Hematopoietic multipotent progenitor cell treated with erythropoietin and hydrocortisone succinate and interleukin-3 and kit ligand, for 17 days (in vitro differentiated cells): ENCODE results near the gene TRIM54.

Source experiments
- DNase-seq: peaks from one replicate; pipeline ENCODE4 v3.0.0-alpha.2; 2015; ENCODE audit warnings: low spot score

The TRIM54 gene

GRCh38 chr2:27281855-27282559 is at the start of gene TRIM54:
TSS of gene TRIM54 (plus strand) at chr2:27282429. CDS start at chr2:27282732, 303 bp downstream.
- DNase-seq, result no peak

DNA sequence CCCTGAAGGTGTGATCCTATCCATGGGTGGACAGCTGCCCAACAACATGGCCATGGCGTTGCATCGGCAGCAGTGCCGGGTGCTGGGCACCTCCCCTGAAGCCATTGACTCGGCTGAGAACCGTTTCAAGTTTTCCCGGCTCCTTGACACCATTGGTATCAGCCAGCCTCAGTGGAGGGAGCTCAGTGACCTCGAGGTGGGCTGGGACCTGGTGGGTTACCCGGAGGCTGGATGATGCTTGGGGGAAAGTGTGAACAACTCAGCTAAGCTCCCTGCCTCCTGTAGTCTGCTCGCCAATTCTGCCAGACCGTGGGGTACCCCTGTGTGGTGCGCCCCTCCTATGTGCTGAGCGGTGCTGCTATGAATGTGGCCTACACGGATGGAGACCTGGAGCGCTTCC is 48.9 kb upstream of the TRIM54 start:
- no peak for DNase-seq

DNA sequence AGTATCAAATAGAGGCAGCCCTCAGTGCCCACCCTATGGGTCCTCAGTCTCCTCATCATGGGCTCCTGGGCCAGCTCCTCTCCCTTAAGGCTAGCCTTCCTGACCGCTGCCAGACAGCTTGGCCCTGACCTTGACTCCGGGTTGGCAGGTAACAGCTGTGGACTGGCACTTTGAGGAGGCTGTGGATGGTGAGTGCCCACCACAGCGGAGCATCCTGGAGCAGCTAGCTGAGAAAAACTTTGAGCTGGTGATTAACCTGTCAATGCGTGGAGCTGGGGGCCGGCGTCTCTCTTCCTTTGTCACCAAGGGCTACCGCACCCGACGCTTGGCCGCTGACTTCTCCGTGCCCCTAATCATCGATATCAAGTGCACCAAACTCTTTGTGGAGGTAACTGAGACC is 46.1 kb upstream of the TRIM54 start:
- DNase-seq, result no peak

GRCh38 chr2:27236626-27237025 is 45.6 kb upstream of the TRIM54 start:
- DNase-seq, result no peak

- no peak for DNase-seq
Observed at GRCh38 chr2:27237341-27237945, 44.8 kb upstream of the TRIM54 start.

GRCh38 chr2:27238976-27239375 is 43.3 kb upstream of the TRIM54 start:
- no peak for DNase-seq

DNA sequence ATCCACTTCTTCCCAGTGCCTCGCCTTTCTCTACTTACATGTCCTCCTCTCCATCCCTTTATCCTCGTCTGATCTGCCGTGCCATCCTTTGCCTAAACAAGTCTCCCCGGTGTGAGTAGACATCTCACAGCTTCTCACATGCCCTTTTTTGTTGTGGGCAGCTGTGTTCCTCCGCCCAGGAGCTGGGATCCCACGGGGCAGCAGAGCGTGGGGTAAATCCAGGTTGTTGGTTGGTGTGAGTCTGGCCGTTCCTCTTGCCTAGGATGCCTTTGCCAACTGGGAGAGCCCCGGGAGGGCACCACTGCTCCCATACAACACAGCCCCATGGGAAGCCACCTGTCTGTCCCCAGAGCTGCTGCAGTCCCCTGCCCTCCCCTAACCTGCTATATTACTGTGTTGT is 41.8 kb upstream of the TRIM54 start:
- no peak for DNase-seq

DNA sequence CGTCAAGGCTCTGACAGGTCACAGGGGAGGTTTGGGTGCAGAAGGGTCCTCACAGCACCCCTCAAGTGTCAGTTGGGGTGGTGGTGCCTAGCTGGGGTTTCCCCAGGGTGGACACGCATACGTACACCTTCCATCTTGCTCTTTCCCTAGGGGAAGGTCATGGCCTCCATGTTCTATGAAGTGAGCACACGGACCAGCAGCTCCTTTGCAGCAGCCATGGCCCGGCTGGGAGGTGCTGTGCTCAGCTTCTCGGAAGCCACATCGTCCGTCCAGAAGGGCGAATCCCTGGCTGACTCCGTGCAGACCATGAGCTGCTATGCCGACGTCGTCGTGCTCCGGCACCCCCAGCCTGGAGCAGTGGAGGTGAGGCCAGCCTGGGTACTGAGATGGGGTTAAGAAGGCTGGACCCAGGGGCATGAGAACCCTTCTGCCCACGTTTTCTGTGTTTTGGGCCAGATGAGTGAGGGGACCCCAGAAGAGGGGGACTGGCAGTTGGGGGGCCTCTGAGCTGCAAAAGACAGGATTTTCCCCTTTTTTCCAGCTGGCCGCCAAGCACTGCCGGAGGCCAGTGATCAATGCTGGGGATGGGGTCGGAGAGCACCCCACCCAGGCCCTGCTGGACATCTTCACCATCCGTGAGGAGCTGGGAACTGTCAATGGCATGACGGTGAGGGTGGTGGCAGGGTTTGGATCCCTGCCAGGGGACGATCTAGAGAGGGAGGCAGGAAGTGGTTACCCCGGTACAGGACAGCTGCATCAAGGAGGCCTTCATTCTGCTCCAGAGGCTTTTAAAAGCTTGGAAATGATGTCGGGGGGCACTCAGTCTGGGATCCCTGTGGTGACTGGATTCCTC is 40.2 kb upstream of the TRIM54 start:
- no peak for DNase-seq

GRCh38 chr2:27242614-27242951 is 39.6 kb upstream of the TRIM54 start:
- no peak for DNase-seq

DNA sequence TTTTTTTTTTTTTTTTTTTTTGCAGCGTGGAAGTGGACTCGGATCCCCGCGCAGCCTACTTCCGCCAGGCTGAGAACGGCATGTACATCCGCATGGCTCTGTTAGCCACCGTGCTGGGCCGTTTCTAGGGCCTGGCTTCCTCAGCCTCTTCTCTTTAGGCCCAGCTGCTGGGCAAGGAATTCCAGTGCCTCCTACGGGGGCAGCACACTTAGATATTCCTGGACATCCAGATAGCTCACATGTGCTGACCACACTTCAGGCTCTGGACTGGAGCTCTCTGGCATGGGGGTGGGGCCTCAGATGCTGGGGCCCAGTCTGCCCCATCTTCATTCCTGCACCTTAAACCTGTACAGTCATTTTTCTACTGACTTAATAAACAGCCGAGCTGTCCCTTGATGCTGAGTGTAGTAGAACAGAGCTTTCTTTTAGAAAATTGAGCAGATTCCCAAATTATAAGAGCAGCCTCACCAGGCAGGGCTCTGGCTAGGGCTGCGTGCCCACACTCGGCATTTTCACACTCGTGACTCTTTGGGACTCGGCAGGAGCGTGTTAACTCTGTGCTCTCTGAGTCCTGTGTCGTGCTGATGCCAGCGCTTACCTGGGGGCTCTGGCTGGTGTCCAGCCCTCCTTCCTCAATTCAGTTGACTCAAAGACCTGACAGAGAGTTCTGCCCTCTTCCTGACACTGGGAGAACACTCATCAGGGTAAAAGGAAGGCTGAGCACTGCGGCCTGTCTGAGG is 38.7 kb upstream of the TRIM54 start:
- no peak for DNase-seq

DNA sequence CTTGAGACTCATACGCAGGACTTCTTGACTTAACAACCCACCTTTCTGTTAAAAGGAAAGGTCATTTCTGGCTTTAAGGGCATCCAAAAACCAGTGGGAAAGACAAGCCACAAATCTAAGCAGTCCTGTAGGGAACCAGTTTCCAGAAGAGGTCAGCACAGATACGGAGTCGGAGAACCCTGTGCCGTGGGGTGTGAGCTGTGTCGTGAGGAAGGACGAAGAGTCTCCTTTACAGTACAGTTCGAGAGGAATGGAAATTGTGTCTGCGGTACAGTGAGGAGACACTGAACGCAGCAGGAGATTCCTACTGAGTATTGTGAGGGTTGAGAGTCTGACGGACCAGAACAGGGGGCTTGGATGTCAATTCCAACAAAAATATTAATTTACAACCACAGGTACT is 37.1 kb upstream of the TRIM54 start:
- no peak for DNase-seq

GRCh38 chr2:27245626-27246025 is 36.6 kb upstream of the TRIM54 start:
- DNase-seq, result no peak

DNA sequence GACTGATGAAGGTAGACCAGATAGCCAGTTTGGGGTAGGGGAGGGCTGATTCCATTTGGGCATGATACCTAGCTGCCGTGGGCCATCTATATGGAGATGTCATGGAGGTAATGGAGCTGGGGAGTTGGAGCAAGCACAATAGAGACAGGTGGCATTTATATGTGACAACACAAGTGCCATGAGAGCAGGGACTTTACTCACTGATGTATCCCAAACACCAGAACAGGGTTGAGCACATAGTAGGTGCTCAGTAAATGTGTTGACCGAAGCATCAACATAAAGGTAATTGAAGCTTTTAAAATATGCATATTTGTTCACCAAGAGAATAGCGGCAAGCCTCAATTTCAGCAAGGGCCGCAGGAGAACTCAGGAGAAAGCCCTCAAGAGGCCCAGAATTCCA is 34.3 kb upstream of the TRIM54 start:
- DNase-seq, result no peak

GRCh38 chr2:27249159-27249890 is 32.9 kb upstream of the TRIM54 start:
- DNase-seq, result no peak

- no peak for DNase-seq
Observed at GRCh38 chr2:27249891-27250651, 32.2 kb upstream of the TRIM54 start.

DNA sequence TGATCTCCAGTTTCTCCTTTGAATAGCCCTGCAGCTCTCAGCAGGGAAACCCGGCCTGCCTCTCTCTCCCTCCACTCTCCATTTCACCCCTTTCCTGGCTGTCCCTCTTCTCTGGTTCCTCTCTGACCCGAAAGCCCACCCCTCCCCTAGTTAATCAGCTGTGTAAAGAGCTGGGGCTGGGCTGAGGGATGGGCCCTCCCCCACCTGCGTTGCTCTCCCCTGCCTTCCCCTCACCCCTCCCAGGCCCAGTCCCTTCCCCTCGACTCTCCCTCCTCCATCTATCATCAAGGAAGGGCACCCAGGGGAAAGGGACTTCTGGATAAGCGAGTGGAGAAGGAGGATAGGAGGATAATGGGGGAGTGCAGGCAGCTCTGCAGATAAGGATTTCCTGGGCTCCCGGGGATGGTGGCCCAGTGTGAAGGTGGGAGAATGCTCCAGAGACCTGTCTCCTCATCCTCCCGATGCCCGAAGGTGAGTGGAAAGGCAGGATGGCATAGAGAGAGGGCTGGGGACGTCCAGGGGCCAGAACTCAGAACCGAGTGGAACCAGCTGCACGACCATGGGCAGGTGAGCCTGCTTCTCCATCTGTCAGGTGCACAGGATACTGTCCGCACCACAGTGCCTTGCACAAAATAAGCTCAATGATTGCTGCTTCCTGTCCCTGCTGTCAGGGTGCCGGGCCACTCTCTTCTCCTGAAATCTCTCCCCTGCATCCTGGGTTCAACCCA is 31.4 kb upstream of the TRIM54 start:
- no peak for DNase-seq

DNA sequence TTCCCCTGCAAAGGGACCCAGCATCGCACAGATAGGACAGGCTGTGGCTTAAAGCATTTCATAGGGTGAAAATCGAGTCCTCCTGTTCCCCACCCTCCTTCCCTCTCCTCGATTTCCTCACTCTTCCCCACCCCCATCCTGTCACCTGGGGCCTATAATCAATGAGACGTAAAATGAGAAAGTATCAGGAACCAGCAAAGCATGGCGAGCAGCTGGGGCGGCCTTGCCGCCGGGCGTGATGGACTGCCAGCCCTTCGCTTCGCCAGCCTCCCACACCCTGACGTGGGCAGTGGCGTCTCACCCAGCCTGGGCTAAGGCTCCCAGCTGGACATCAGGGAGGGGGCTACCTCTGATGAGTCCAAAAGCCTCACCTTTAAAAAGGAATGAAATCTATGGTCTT is 30.5 kb upstream of the TRIM54 start:
- no peak for DNase-seq

DNA sequence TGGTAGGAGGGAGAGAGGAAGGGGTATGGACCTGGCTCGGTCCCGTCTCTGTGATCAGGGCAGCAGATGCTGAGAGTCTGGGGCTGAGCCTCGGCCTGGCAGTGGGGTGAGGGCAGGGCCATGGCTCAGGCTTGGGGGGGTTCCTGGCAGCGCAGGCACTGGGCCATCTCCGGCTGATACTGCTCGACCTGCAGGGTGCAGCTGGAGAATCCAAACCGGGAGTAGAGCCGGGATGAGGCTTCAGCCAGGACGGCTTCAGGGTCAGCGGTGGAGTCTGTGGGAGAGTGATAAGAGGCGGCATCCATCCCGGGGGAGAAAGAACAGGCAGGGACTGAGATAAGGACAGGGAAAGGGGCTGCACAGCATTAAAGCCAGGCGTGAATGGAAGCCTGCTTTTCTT is 27.0 kb upstream of the TRIM54 start:
- no peak for DNase-seq

DNA sequence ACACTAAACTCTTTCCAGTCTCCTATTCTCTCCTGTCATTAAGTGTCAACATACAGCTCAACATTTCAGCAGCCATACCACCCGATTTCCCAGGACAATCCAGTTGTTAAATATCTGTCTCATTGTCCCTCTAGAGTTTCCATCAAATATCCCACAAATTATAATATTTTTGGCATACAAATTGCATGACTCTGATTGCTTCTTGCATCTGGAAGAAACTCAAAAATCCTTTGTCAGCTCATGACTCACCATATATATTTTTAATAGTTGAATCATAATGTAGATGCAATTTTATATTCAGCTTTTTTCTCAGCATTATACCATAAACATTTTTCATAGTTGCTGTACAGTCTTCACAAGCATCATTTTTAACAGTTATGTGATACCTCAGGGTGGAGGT is 26.6 kb upstream of the TRIM54 start:
- no peak for DNase-seq

DNA sequence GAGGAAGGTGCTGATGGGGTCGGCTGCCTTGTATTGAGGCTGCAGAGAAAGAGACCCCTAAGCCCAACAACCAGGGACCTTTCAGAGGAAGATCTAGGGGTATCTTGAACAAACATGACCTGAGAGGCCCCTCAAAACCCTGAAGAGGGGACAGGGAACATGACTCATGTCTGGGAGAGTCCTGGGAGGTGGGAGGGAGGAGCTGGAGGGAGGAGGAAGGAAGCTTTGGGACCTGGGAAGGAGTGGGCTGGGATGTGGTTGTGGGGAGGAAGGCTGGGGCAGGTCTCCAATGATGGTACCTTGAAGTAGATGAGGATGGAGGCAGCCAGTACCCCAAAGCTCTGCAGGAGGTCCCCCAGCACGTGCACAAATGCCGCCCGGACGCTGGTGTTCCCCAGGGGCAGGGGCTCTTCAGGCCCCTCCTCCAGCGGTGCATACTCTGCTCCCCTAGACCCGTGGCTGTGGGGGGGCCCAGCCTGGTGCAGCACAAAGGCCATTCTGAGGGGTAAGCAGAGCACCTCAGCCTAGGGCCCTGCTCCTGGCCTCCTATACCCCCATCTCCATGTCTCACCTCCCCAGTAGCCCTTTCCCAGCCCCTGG is 25.3 kb upstream of the TRIM54 start:
- DNase-seq, result no peak
